ENCODE data around the gene CHST13.

The CHST13 gene

GRCh38 chr3:126521122-126521891 lies 2.6 kb upstream of the CHST13 start:
- TF ChIP-seq, protein P1, sequence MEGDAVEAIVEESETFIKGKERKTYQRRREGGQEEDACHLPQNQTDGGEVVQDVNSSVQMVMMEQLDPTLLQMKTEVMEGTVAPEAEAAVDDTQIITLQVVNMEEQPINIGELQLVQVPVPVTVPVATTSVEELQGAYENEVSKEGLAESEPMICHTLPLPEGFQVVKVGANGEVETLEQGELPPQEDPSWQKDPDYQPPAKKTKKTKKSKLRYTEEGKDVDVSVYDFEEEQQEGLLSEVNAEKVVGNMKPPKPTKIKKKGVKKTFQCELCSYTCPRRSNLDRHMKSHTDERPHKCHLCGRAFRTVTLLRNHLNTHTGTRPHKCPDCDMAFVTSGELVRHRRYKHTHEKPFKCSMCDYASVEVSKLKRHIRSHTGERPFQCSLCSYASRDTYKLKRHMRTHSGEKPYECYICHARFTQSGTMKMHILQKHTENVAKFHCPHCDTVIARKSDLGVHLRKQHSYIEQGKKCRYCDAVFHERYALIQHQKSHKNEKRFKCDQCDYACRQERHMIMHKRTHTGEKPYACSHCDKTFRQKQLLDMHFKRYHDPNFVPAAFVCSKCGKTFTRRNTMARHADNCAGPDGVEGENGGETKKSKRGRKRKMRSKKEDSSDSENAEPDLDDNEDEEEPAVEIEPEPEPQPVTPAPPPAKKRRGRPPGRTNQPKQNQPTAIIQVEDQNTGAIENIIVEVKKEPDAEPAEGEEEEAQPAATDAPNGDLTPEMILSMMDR (IDR thresholded peaks at IDR 0.05; ENCODE audit: extremely low read depth, insufficient read depth, missing control alignments): no peak
- no peak for DNase-seq (ENCODE audit: low spot score)
- in situ Hi-C loops (cut with MboI; ENCODE audit: low pct_unique_long_range_greater_than_20kb, low sequenced_read_pairs, unreplicated experiment): no loop called here

- TF ChIP-seq, protein P1 (IDR thresholded peaks at IDR 0.05; ENCODE audit: extremely low read depth, insufficient read depth, missing control alignments): peak; percentile 88
- DNase-seq (ENCODE audit: low spot score): peak; percentile 83
- in situ Hi-C loops (cut with MboI; ENCODE audit: low pct_unique_long_range_greater_than_20kb, low sequenced_read_pairs, unreplicated experiment): no loop called here
Measured at GRCh38 chr3:126522363-126522788, 1.6 kb upstream of the CHST13 start.

- TF ChIP-seq, protein P1 (IDR thresholded peaks at IDR 0.05; ENCODE audit: extremely low read depth, insufficient read depth, missing control alignments): no peak
- in situ Hi-C loops (cut with MboI; ENCODE audit: low pct_unique_long_range_greater_than_20kb, low sequenced_read_pairs, unreplicated experiment): no loop called here
- no peak for DNase-seq (ENCODE audit: low spot score)
Measured at GRCh38 chr3:126524429-126524988, 554 bp downstream of the CHST13 start.

- TF ChIP-seq, protein P1 (IDR thresholded peaks at IDR 0.05; ENCODE audit: extremely low read depth, insufficient read depth, missing control alignments): no peak
- in situ Hi-C loops (cut with MboI; ENCODE audit: low pct_unique_long_range_greater_than_20kb, low sequenced_read_pairs, unreplicated experiment): no loop called here
- no peak for DNase-seq (ENCODE audit: low spot score)
Measured at GRCh38 chr3:126525091-126525852, 1.3 kb downstream of the CHST13 start.

DNA sequence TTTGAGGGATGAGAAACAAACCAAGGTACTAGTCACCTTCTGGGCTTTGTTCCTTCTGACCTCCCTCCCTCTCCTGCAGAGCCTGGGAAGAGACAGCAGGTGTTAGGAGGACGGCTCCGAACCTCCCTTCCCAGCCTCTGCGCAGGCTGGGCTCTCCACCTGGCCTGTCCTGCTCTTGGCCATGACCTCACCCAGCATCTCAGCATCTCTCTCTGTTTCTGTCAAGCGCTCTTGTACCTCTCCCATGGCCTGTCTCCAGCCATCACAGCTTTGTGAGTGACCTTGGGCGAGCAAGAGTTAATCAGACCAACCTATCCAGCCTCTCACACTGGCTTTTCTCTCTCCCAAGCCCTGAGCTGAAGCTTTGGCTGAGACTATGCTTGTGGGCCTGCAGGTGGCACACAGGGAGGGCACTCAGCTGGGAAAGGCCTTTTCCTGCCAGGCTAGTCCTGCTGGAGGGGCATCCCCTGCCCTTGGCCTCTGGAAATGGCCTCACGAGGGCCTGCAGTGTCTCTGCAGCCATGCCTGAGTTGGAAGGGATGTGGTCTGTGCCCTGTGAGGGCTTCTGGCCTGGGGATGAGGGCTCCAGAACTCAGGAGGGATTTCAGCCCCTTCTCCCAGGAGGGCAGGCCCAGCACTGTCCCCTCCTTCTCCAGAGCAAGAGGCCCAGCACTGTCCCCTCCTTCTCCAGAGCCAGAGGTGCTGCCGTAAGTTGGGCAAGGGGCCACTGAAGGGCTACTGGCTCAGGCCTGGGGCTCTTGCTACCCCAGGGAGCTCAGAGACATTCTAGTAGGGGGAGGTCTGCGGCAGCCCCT lies 2.1 kb downstream of the CHST13 start:
- in situ Hi-C loops (cut with MboI; ENCODE audit: low pct_unique_long_range_greater_than_20kb, low sequenced_read_pairs, unreplicated experiment): no loop called here
- TF ChIP-seq, protein P1 (IDR thresholded peaks at IDR 0.05; ENCODE audit: extremely low read depth, insufficient read depth, missing control alignments): no peak
- DNase-seq (ENCODE audit: low spot score): no peak

DNA sequence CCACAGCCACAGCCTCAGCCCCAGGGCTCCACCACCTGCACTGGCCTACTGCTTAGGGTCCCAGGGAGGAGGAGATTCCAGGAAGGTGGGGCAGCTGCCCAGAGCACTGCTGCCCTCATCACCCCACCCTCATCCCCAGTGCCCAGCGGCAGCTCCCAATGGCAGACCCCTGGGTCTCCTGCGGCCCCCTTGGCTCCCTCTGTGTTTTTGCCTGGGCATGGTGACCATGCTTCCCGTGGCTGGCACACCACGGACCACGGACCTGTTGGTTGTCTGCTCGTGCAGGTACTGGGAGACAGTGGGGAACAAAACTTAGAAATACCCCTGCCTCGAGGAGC lies 2.7 kb downstream of the CHST13 start:
- no peak for DNase-seq (ENCODE audit: low spot score)
- in situ Hi-C loops (cut with MboI; ENCODE audit: low pct_unique_long_range_greater_than_20kb, low sequenced_read_pairs, unreplicated experiment): no loop called here
- TF ChIP-seq, protein P1 (IDR thresholded peaks at IDR 0.05; ENCODE audit: extremely low read depth, insufficient read depth, missing control alignments): no peak
